IPS-18a (cell line): ENCODE data around the gene CHID1.
A peak's percentile ranks its signal among the peaks of the same experiment; 100 is the strongest.

Experiments used
- H3K27ac ChIP-seq: one replicate; pipeline ENCODE4 v1.5.1; 2013; ENCODE audit warnings: low read length
- H3K27me3 ChIP-seq: one replicate; pipeline ENCODE4 v1.6.1; 2013; ENCODE audit warnings: mild to moderate bottlenecking, low read length; ENCODE audit not compliant: control insufficient read depth, insufficient read depth
- H3K36me3 ChIP-seq: one replicate; pipeline ENCODE4 v1.6.1; 2013; ENCODE audit warnings: low read depth, low read length; ENCODE audit not compliant: control insufficient read depth
- H3K4me1 ChIP-seq: one replicate; pipeline ENCODE4 v1.6.1; 2013; ENCODE audit warnings: low read depth, low read length; ENCODE audit not compliant: control insufficient read depth
- H3K4me3 ChIP-seq: one replicate; pipeline ENCODE4 v1.5.1; 2013; ENCODE audit warnings: low read length
- H3K9ac ChIP-seq: one replicate; pipeline ENCODE4 v1.6.1; 2013; ENCODE audit warnings: mild to moderate bottlenecking, low read length, moderate library complexity
- H3K9me3 ChIP-seq: one replicate; pipeline ENCODE4 v1.6.1; 2013; ENCODE audit warnings: low read depth, low read length; ENCODE audit not compliant: control insufficient read depth

Gene CHID1

DNA sequence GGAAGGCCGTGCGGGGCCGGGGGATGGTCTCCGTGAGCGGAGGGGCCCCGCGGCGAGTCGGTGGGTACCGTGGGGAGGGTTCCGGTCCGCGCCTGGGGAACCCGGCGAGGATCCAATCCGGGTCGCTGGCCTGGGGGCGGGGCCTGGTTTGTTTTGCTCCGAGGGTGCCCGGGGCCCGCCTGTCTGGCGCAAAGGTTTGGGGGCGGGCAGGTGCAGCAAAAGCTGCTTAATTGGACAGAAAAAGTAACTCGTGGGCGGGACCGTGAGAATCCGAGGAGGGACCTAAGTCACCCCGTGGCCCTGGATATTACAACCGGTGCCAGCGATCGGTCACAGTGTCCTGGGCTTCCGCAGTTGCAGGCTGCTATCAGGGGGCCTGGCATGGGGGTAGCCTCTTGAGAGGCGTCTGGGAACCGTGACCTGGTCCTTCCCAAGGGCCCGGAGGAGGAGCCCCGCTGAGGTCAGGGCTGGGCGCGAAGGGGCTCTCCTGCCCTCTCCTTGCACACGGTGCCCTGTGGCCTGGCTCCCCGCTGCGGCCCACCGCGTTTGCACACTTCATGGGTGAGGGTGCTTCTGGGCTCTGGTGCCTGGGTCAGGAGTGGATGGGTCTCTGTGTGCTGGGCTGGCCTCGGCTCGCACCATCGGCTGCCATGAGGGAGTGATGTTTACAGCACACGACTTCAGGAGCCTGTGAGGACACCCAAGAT is 90.5 kb downstream of the CHID1 start:
- Histone ChIP-seq H3K4me1 (peaks cover 8% of the 10 kb centered on the region), H3K36me3 (no peaks in the 10 kb centered on the region), H3K27me3 (peaks cover 6% of the 10 kb centered on the region), H3K27ac (no peak overlapping the region), H3K9me3 (no peaks in the 10 kb centered on the region), H3K4me3 (peak overlapping the region; percentile 62), H3K9ac (peak overlapping the region; percentile 39)

DNA sequence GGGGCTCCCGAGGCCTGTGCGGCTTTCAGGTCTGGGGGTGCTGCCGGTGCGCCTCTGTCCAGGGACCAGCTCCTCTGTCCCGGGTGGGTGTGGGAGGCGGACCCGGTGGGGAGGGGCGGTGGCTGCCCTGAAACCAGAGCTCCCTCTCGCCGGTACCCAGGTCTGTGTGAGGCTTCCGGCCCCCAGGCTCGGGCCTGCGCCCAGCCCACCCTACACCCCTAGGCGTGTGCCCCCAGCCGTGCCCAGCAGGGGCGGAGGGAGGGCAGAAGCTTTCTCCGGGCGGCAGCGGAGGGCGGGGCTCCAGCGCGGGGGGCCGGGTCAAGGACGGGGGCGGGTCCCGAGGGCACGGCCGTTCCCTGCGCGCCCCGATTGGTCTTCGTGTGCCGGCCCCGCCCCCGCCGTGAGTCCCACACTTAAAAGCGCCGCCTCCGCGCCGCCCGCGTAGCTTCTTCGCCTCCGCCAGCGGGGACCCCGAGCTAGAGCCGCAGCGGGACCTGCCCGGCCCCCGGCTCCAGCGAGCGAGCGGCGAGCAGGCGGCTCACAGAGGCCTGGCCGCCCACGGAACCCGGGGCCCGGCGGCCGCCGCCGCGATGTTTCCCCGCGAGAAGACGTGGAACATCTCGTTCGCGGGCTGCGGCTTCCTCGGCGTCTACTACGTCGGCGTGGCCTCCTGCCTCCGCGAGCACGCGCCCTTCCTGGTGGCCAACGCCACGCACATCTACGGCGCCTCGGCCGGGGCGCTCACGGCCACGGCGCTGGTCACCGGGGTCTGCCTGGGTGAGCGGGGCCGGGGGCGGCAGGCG is 91.3 kb downstream of the CHID1 start:
- Histone ChIP-seq H3K9ac (peak overlapping the region; percentile 39), H3K4me3 (peak overlapping the region; percentile 62), H3K4me1 (peaks cover 8% of the 10 kb centered on the region), H3K27me3 (peaks cover 5% of the 10 kb centered on the region), H3K9me3 (no peaks in the 10 kb centered on the region), H3K27ac (no peak overlapping the region), H3K36me3 (no peaks in the 10 kb centered on the region)

DNA sequence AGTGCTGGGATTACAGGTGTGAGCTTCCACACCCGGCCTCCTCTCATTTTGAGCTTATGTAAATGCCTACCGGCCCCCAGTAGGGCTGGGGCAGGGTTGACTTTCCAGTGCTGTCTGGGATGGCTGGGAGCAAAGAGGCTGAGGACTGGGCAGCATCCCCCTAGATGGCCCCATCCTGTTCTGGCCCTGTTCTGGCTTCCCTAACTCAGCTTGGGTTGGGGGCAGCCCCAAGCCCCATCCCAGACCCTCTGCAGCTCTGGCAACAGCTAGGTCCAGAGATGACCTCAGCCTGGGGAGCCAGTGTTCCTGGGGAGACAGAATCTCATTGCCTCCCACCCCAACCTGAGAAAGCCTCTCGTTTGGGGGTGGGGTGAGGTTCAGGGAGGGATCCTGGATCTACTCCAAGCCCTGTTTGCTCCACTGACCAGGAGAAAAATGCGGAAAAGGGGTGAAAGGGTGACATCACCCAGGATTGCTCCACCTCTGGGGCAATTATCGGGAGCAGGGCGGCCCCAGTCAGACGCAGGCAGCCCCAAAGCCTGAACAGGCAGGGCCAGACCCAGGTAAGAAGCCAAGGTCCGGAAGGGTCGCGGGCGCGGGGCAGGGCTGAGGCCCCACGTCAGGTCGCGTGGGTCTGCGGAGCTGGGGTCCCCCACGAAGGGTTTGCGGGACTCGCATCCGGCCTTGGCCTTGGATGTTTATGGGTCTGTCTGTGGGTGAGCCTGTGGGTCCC is 92.0 kb downstream of the CHID1 start, which contains the start of gene PNPLA2:
TSS of gene PNPLA2 (plus strand) at position 519 of the 733 bp plus-strand sequence. CDS start 805 bp downstream, outside the sequence.
- H3K27me3 ChIP-seq, result peaks cover 5% of the 10 kb centered on the region

More for the DNA sequence above, 92.0 kb downstream of the CHID1 start, which contains the start of gene PNPLA2:
- Histone ChIP-seq H3K36me3 (peaks cover 1% of the 10 kb centered on the region), H3K4me3 (peak within 1 kb of the TSS; percentile 62), H3K27ac (no peak within 1 kb of the TSS), H3K9me3 (no peaks in the 10 kb centered on the region), H3K4me1 (peaks cover 8% of the 10 kb centered on the region), H3K9ac (peak within 1 kb of the TSS; percentile 39)
